DOHH2 (cell line): ENCODE data around the gene NCAM2.

Experiments used
- EZH2phosphoT487 ChIP-seq: fragments of 200-600 bp; sonication (generic); IDR thresholded peaks from 2 replicates; pipeline ENCODE4 v1.6.1; 2017; ENCODE audit warnings: borderline replicate concordance, mild to moderate bottlenecking, antibody characterized with exemption, low read length, moderate library complexity, mixed read lengths
- TF ChIP-seq, protein P1 (sequence below): fragments of 200-600 bp; sonication (generic); IDR thresholded peaks from one replicate; pipeline ENCODE4 v1.5.1; 2014; ENCODE audit warnings: antibody characterized with exemption, mild to moderate bottlenecking, low read depth, low read length; ENCODE audit not compliant: poor library complexity, severe bottlenecking

DNA sequence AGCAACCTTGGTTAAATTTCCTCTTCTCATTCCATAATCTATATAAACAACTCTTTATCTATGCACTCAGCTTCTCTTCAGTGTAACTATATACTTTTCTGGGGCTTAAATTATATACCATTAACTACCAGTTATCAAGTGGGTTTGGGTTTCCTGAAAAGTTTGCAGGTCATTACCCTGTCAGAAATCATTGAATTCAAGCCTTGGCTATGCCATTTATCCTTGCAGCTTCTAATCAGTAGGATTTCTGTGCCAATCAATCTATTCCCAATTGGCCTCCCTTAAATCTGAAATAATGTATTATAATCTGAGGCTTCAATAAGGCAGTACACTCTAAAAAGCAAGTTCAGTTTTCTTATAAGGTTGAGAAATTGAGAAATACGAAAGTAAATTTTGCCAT, 466.5 kb downstream of the NCAM2 start:
- TF ChIP-seq, protein P1, sequence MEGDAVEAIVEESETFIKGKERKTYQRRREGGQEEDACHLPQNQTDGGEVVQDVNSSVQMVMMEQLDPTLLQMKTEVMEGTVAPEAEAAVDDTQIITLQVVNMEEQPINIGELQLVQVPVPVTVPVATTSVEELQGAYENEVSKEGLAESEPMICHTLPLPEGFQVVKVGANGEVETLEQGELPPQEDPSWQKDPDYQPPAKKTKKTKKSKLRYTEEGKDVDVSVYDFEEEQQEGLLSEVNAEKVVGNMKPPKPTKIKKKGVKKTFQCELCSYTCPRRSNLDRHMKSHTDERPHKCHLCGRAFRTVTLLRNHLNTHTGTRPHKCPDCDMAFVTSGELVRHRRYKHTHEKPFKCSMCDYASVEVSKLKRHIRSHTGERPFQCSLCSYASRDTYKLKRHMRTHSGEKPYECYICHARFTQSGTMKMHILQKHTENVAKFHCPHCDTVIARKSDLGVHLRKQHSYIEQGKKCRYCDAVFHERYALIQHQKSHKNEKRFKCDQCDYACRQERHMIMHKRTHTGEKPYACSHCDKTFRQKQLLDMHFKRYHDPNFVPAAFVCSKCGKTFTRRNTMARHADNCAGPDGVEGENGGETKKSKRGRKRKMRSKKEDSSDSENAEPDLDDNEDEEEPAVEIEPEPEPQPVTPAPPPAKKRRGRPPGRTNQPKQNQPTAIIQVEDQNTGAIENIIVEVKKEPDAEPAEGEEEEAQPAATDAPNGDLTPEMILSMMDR = no peak
- TF ChIP-seq EZH2phosphoT487 = no peak
